SKM-1 treated with dmso at 0.1 percent for 144 hours (cell line): Measurements from ENCODE around the gene MLPH.

Experiments used
- DNase-seq: peaks from one replicate; lab custom pipeline; 2025; ENCODE audit not compliant: unreplicated experiment; lab: John Stamatoyannopoulos, UW

MLPH gene

GRCh38 chr2:237515621-237516275 lies 28.7 kb downstream of the MLPH start:
- DNase-seq = no peak

DNA sequence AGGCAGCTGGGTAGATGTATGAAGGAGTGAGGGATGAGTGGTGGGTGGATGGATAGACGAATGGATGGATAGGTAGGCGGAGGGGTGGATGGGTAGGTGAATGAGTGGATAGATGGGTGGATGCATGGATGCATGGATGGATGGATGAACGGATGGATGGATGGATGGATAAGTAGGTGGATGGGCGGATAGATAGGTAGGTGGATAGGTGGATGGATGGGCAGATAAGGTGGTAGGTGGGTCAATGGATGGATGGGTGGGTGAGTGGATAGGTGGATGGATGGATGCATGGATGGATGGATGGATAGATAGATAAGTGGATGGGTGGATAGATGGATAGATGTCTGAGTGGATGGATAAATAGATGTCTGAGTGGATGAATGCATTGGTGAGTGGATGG lies 30.1 kb downstream of the MLPH start:
- DNase-seq = no peak

GRCh38 chr2:237517990-237518389 lies 30.9 kb downstream of the MLPH start:
- no peak for DNase-seq

GRCh38 chr2:237519506-237520245 lies 32.6 kb downstream of the MLPH start:
- no peak for DNase-seq

DNA sequence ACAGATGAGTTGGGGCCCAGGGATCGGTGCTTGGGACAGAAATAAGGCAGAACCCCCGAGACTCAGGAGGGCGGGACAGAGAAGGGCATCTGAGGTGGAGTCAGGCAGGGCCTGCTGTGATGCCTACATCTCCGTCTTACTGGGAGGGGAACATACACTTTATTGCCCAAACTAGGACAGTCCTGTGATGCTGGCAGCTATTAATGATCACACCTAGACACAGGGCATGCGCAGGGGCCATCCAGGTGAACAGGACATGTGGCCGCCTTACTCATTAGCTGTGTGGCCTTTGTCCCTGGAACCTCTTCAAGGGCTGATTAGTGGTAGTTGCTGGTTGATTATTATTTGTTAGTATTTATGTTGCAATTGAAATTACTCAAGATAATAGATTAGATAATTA lies 33.2 kb downstream of the MLPH start:
- DNase-seq = no peak

DNA sequence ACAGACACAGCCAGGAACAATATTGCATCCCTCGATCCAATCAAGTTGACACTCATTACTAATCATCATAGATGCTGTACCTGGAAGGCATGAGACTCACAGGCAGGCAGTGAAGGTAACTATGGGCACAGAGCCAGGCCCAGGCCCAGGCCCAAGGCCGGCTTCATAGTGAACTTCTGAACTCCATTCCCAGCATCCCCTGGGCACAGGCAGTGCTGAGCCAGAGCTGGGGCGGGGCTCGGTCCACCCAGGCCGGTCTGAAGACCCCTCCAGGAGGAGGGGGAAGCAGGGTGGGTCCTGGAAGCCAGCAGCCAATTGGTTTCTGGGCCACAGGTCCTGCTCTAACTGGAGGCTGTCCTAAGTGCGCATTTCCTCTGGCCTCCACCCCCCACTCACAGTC lies 37.6 kb downstream of the MLPH start:
- no peak for DNase-seq

DNA sequence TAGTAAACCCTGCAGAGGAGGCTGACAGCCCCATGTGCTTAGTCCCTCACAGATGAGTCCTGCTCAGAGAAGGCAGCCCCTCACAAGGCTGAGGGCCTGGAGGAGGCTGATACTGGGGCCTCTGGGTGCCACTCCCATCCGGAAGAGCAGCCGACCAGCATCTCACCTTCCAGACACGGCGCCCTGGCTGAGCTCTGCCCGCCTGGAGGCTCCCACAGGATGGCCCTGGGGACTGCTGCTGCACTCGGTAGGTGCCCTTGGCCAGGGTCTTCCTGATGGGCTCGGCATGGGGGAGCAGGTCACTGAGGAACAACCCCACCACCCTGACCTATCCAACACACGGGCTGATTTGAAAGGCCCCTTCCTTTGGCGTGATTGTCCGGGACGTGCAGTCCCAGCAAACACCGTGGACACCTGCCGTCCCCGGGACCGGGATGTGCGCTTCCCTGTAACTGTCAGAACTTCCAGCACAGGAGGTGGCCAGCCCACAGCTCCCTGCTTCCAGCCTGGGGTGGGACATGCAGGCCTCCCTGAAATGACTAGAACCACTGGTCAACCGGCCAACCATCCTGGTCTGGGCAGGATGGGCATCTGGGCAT lies 38.6 kb downstream of the MLPH start:
- DNase-seq = no peak

DNA sequence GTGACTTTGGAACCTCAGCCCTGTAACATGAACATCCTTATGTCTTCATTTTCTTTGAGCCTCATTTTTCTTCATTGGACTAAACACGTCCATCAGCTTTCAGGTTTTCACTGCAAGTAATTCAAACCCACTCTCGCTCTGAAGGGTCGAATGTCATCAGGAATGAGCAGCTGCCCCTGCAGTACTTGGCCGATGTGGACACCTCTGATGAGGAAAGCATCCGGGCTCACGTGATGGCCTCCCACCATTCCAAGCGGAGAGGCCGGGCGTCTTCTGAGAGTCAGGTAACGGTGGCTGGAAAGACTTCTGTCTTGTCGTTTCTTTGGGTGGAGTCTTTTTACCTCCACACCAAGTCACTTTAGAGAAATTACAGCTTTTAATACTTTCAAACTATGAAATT lies 40.2 kb downstream of the MLPH start:
- DNase-seq = no peak

- DNase-seq = no peak
These were observed 40.7 kb downstream of the MLPH start for GRCh38 chr2:237527766-237528165.

- no peak for DNase-seq
These were observed 42.7 kb downstream of the MLPH start for GRCh38 chr2:237529452-237530402.

GRCh38 chr2:237530472-237531433 lies 43.7 kb downstream of the MLPH start:
- DNase-seq = no peak

GRCh38 chr2:237532160-237532559 lies 45.1 kb downstream of the MLPH start:
- no peak for DNase-seq

- DNase-seq = no peak
These were observed 46.7 kb downstream of the MLPH start for GRCh38 chr2:237533668-237534161.

DNA sequence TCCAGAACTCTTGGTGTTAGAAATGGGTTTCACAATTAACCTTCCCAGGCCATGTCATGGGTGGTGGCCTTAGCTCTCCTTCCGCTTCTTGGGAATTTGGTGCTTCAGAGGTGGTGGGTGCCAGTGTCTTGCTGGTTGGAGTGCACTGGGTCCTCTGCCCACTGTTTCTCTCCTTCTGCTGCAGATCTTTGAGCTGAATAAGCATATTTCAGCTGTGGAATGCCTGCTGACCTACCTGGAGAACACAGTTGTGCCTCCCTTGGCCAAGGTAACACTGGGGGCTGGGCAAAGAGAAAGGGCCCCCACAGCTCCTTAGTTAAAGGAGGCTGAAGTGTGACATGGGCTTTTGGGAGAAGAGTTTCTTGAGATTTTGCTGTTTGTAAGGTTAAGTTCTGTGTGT lies 47.3 kb downstream of the MLPH start:
- no peak for DNase-seq

DNA sequence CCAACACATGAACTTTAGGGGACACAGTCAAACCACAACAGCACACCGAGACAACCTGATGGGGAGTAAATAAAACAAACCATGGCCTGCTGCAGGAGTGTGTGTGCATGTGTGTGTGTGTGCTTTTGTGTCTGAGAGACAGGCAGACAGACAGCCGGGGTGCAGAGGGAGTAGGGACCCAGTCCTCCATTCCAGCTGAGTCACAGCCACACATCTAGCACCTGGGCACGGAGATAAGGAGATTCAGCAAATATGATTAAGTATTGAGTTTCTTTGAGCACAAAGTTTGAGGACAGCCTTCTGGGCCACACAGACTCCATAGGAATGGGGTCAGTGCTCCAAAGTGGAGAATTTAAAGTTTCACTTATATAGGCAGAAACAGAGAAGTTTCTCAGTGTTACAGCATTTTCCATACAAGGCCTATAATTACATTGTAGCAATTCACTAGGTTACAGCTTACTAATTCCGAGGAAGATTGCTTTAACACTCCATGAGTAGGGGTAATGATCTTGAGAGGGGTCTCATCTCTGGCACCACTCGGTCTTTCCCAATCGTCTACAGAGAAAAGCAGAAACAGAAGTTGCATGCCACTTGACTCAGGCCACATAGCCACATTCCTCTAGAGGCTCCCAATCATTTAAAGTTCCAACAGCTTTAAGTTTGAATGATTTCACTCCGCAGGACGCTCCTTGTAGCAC lies 48.5 kb downstream of the MLPH start:
- no peak for DNase-seq

DNA sequence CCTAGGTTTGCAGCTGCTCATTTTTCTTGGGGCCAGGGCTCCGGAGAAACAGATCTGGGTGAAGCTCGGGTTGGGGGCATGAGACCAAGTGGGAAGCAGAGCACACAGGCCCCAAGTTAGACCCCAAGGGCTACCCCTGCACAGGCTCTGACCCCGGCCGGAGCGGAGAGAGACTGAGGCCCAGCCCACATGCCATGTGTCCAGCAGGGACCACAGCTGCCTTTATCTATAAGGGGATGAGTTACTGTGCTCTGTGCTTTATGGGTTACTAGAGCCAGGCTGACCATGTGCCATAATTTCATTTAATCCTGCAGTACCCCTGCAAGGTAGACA lies 49.0 kb downstream of the MLPH start:
- DNase-seq = no peak

GRCh38 chr2:237536617-237537016 lies 49.6 kb downstream of the MLPH start:
- no peak for DNase-seq

- no peak for DNase-seq
These were observed 51.1 kb downstream of the MLPH start for GRCh38 chr2:237538001-237538720.

GRCh38 chr2:237538901-237539300 lies 51.9 kb downstream of the MLPH start:
- DNase-seq = no peak
